HUDEP-2 (cell line): ENCODE data around the gene ANKRD6.
A peak's percentile ranks its signal among the peaks of the same experiment; 100 is the strongest.
"Not testable (repeated sequence)": the region's sequence is repeated elsewhere in the genome, so short reads cannot be mapped to it uniquely, and the experiment has no call there.

Experiments used
- DNase-seq, 76 experiments: peaks; one replicate each; lab custom pipeline; 2025; ENCODE audit not compliant: unreplicated experiment in 76 of 76; lab: John Stamatoyannopoulos, UW

ANKRD6 gene

GRCh38 chr6:89432875-89433251 is at the start of gene ANKRD6:
Gene ANKRD6, plus strand, starts transcription at chr6:89433152. Its CDS starts 133,825 bp downstream, at chr6:89566977.
- DNase-seq: peak in 58 of 76 experiments; percentile 13 to 84 (median 50)

DNA sequence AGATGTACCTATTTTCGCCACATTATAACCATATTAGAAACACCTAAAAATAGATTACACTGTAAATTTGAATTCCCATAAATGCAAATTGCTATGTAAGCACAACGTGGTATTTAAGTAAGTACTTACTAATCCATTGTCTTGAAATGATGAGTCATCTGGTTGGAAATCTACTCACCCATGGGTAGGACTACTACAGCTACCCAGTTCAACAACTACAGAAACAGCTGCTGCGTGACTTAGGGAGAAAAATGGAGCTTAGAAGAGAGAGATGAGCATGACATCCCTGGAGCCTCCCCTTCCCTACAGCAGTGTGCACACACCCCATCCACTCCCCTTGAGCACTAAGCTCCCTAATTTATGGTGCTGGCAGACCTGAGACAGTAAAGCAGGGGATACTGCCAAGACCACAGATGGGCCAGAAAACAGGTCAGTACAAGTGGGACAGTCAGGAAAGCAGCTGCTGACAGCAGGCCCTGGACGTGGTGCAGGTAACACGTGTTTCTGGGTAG is 47.7 kb upstream of the ANKRD6 start:
- DNase-seq: no peak

DNA sequence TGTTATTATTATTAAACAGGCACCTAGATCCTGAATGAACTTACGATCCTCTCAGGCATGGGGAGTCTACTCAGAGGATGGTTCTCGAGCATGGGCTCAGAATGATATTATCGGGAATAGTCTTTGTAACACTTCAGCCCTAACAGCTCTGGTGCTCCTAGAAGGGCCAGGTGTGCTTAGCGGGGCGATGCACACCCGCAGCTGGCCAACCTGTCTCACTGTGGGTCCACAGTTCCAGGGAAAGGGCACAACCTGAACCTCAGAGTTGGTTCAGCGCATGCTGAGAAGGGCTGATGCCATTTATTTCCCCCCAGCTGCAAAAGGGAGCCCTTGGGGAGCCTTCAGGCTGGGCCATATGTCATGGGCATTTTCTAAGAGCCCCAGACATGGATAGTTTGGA is 47.1 kb upstream of the ANKRD6 start:
- no peak for DNase-seq

DNA sequence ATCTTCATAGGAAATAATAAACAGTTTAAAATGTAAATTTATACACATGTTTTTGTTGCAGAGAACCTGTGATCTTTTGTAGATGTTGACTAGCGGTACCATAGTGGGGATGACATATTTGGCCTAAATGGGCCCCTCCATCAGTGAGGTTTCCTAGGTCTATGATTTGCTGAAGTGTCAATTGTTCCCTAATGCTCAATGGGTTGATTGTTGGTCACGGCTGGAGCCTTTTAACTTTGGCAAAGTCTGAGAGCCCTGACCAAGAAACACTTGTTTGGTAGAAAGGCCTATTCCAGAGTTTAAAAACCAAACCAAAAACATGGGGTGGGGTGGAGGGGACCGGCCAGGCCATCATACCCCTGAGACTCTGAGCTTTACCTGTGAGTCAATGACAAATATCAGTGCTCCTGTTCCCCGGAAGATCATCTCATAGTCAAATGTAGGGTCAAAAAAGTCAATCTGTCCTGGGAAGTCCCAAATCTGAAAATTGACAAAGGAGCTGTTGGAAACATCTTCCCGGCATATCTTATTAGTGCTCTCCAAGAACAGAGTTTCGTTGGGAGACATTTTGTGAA is 45.9 kb upstream of the ANKRD6 start:
- no peak for DNase-seq

GRCh38 chr6:89387516-89388201 is 45.3 kb upstream of the ANKRD6 start:
- no peak for DNase-seq

- no peak for DNase-seq
Observed at GRCh38 chr6:89388846-89389245, 44.1 kb upstream of the ANKRD6 start.

- DNase-seq: no peak
Observed at GRCh38 chr6:89392823-89393222, 40.1 kb upstream of the ANKRD6 start.

DNA sequence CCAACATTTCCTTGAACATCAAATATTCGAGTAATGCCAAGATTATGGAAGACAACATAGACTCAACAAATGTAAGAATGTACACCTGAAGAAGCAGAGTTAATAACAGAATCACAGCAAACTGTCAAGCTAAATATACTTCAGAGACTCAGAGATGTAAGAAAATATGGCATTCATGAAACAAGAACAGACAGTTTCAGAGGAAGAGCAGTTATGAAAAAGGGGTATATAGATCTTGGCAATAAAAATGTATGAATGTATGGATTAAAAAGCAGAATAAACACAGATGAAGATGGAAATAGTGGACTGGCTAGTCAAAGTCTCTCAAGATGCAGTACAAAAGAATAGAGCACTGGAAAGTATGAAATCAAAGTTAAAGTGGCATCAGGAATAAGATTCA is 39.3 kb upstream of the ANKRD6 start:
- DNase-seq: no peak

DNA sequence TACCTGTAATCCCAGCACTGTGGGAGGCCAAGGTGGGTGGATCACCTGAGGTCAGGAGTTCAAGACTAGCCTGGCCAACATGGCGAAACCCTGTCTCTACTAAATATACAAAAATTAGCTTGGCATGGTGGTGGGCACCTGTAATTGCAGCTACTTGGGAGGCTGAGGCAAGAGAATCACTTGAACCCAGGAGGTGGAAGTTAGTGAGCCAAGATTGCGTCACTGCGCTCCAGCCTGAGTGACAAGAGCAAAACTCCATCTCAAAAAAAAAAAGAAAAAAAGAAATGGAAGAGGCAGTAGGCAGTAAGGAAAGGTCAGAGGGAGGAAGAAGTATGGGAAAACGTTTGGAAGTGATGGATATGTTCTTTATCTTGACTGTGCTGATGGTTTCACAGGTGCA is 35.1 kb upstream of the ANKRD6 start:
- DNase-seq: not testable (repeated sequence)

DNA sequence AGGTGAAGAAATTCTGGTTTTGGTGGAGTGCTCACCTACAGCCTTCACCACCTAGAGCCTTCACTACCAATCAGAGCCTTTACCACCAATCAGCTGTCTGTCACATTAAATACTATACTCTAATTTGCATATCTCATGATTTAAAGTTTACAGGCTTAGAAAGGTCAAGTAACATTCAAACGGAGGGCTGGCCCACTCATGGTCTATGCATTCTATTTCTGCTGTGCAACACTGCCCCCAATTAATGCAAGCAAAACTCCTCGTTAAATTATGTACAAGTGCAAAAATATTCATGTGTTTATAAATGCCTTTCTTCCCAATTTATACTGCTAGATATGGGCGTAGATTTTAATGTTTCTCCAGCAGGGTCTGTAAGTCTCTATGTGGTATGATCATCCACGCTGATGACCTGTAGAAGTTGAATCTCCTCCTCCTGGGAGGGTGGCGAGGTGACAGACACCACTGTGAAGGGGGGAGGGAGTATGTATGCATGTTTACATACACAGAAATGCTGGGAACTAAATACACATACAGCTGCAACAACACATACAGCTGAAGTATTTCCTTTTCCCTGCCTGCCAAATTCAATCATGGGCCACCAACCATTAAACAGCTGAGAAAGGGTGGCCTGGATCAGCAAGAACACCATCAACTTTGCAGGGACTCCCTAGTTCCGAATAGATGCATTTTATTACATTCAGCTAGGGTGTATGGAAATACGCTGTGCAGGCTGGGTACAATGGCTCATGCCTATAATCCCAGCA is 34.0 kb upstream of the ANKRD6 start:
- DNase-seq: no peak

DNA sequence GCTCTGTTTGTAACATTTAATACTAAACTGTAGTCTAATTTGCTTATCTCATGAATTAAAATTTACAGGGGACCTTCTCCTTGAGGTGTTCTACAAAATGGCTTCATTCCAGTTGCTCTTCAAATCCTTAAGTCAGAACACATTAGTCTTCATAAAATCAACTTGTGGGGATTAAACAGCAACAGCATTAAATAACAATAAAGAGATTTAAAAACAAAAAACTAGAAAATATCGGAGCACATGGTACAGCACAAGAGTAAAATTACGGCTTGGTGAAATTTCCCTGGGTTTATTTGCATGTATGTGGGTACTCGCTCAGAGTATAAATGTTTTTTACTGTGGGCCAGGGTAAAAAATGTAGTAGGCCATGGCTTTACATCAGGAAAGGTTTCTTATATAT is 32.9 kb upstream of the ANKRD6 start:
- no peak for DNase-seq

GRCh38 chr6:89400912-89401399 is 32.0 kb upstream of the ANKRD6 start:
- no peak for DNase-seq

- no peak for DNase-seq
Observed at GRCh38 chr6:89402776-89403175, 30.2 kb upstream of the ANKRD6 start.

DNA sequence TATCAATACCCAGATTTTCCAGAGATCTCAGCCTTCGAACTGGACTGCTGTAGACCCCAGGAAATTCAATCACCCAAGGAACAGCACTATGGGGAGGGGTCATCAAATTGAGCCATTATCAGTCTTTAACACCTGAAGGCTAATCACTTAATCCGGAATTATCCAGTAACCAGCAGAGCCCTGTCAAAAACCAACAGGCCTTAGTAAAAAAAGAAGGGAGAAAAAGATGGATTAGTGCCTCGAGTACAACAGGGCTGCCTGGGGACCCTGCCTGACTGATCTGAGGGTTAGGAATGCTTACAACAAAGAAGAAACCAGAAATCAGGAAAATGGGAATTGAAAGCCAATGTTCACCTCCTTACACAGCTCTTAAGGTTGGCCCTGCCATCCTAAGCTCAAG is 28.4 kb upstream of the ANKRD6 start:
- no peak for DNase-seq

GRCh38 chr6:89406141-89406540 is 26.8 kb upstream of the ANKRD6 start:
- DNase-seq: no peak

GRCh38 chr6:89409461-89410035 is 23.4 kb upstream of the ANKRD6 start:
- no peak for DNase-seq

DNA sequence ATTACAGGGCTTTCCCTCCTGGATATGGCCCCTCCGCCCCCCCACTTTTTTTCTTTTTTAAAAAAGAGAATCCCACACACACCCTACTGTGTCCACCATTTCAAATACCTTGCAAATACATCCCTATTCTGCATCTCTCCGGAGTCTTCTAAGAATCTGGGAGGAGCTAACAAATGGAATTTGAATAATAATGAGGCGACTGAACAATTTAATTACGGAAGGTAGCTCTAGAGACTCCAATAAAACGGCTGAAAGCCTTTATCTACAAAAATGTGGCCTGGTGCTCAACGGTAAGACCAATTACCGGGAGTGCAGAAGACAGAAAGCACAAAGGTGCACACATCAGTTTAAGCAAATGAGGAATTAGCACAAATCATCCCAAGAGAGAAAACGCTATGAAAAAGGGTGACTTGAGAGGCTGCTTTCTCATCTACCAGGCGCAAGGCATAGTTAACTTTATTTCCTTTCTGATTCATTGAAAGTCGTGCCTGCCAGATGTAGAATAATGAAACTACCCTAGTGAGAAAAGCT is 22.7 kb upstream of the ANKRD6 start:
- no peak for DNase-seq

GRCh38 chr6:89410788-89411144 is 22.2 kb upstream of the ANKRD6 start:
- DNase-seq: no peak

DNA sequence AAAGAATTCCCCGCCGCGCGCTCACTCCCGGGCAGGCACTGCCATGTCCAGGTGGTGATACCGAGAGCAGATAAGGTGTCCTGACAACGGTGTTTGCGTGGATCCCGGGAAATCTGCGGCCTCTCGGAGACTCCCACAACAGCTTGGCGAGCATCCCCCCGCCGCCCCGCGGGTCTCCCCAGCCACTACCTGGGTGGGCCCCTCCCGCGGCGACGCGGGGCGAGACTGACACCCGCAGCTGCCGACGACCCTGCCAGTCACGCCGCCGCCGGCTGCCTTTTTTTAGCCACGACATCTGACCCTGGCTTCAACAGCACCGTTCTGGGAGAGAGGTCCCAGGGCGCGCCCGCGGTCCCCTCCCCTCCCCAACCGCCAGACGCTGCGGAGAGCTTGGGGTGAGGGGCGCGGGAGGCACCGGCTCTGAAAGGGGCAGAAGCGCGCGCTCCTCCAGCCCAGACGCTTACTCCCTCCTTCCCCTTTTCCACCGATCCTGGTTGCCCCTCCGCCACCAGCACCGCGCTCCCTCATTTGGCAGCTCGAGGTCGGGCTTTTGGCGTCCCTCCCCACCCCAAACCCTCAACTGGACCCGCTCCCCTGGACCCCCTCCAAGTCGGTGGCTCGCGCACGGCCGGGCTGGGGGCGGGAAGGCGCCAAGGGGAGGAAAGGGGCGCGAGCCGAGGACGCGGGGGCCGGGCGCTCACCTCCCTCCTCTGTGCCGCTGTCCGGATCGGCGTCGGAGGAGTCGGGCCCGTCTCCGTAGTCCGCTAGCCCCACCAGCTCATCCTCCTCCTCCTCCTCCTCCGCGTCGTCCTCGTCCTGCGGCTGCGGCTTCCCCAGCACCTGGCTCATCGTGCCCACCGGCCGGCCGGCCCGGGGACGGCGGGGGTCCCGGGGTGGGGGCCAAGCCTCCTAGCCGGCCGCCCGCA is 21.5 kb upstream of the ANKRD6 start:
- DNase-seq: peak in 3 of 76 experiments; percentile 6 to 16 (median 12)
